NT2/D1 (cell line): ENCODE measurements around the gene DOK1.

Source experiments
- DNase-seq: peaks from one replicate; pipeline ENCODE4 v3.0.0-alpha.2; 2011; ENCODE audit warnings: low read depth, low spot score
- H3K27me3 ChIP-seq: 2 replicates; pipeline ENCODE4 v1.6.0; 2011; ENCODE audit warnings: mild to moderate bottlenecking; ENCODE audit not compliant: insufficient read length, insufficient read depth
- H3K36me3 ChIP-seq: 2 replicates; pipeline ENCODE4 v1.6.1; 2011; ENCODE audit warnings: mild to moderate bottlenecking, low read length, mixed read lengths; ENCODE audit not compliant: insufficient read depth, insufficient read length
- H3K4me1 ChIP-seq: 2 replicates; pipeline ENCODE4 v1.5.1; 2011; ENCODE audit not compliant: insufficient read depth, insufficient read length
- H3K4me3 ChIP-seq: 2 replicates; pipeline ENCODE4 v1.5.1; 2011; ENCODE audit warnings: low read depth; ENCODE audit not compliant: insufficient read length
- H3K9ac ChIP-seq: 2 replicates; pipeline ENCODE4 v1.6.0; 2011; ENCODE audit warnings: low read depth; ENCODE audit not compliant: insufficient read length
- H3K9me3 ChIP-seq: 2 replicates; pipeline ENCODE4 v1.5.1; 2011; ENCODE audit warnings: mild to moderate bottlenecking, low read length; ENCODE audit not compliant: insufficient read depth
- SUZ12 ChIP-seq: IDR thresholded peaks from 2 replicates; pipeline ENCODE4 v1.6.1; 2011; ENCODE audit not compliant: insufficient read length, insufficient read depth; ENCODE audit errors: extremely low read depth
- YY1 ChIP-seq: IDR thresholded peaks from 2 replicates; pipeline ENCODE4 v1.6.1; 2011; ENCODE audit not compliant: insufficient read length, insufficient read depth
- ZNF274 ChIP-seq: IDR thresholded peaks from 2 replicates; pipeline ENCODE4 v1.6.1; 2011; ENCODE audit warnings: mild to moderate bottlenecking, low read depth, low read length

DOK1 gene

DNA sequence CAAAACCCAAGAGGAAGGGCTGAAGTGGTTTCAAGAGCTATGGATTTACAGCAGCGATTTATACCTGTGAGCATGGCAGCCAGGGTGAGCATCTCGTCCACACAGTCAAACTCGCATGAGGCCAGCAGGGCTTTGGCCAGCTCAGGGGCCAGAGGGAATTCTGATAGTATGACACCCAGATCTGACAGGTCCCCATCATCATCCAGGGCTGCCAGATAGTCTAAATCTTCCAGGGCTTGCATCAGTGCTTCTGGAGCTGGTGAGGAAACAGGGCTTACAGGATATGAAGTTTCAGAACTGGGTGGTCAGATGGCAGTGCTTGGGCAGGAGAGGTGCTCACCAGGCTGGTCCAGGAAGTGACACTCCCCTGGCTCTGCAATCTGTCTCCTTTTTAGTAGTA, 32.0 kb upstream of the DOK1 start:
- Histone ChIP-seq H3K4me3 (no peak overlapping the region), H3K27me3 (peaks cover 7% of the 10 kb centered on the region), H3K9me3 (no peaks in the 10 kb centered on the region), H3K4me1 (no peaks in the 10 kb centered on the region), H3K36me3 (peaks cover 27% of the 10 kb centered on the region), H3K9ac (no peak overlapping the region)
- TF ChIP-seq YY1 (no peak), SUZ12 (no peak), ZNF274 (no peak)
- no peak for DNase-seq

- Histone ChIP-seq H3K36me3 (peaks cover 41% of the 10 kb centered on the region), H3K9ac (no peak overlapping the region), H3K4me3 (no peak overlapping the region), H3K4me1 (no peaks in the 10 kb centered on the region), H3K27me3 (peaks cover 7% of the 10 kb centered on the region), H3K9me3 (no peaks in the 10 kb centered on the region)
- no peak for DNase-seq
- TF ChIP-seq YY1 (no peak), SUZ12 (no peak), ZNF274 (no peak)
Observed at GRCh38 chr2:74524005-74524404, 30.5 kb upstream of the DOK1 start.

GRCh38 chr2:74524955-74525716, 29.4 kb upstream of the DOK1 start:
- no peak for DNase-seq
- H3K9ac ChIP-seq = no peak overlapping the region

DNA sequence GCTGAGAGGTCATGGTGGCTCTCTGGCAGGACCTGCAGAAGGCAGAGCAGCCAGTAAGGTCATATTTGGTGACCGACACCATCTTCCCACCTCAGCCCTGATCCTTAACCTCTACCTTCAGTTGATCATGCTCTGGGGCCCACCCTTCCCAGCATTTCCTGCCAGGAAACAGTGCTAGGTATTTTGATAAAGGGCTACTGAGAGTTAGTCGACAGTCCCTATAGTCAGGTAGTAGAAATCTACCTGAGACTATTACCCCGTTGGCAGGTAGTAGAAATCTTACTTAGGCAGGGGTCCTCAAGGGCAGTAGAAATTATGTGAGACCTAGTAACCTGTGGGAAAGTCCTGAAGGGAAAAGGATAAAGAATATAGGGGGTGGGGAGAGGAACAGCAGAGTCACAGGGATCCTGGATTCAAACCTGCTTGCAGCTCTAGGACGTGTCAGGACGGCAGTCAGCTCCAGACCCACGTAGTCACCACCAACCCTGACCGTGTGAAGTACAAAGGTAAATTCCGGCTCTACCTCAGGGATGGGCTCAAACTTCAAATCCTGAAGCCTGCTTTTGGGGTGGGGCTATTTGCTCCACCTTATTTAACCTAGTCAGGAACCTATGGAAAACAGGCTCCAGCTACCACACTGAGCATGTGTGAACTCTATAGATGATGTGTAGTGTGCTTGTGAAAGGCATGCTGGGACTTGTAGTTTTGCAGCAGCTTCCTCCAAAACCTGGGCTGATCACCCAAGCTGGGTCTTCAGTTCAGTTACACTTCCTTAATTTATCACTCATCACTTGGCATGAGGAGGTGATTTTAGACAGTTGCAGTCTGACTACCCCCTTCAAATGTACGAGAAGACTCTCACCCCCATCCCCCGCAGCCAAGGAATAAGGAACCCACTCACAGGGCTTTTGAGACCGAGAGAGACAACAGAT, 28.5 kb upstream of the DOK1 start, which contains the start of gene DQX1:
Gene DQX1, minus strand, starts transcription at position 515 of the 932 bp plus-strand sequence. Its CDS starts 502 bp downstream, at position 13.
- Histone ChIP-seq H3K27me3 (no peaks in the 10 kb centered on the region), H3K36me3 (peaks cover 44% of the 10 kb centered on the region), H3K4me3 (no peak within 1 kb of the TSS), H3K4me1 (no peaks in the 10 kb centered on the region), H3K9me3 (no peaks in the 10 kb centered on the region), H3K9ac (no peak within 1 kb of the TSS)
- no peak for DNase-seq
- TF ChIP-seq YY1 = no peak
- TF ChIP-seq SUZ12 = no peak
- TF ChIP-seq ZNF274 = no peak

More at GRCh38 chr2:74524955-74525716, 29.4 kb upstream of the DOK1 start:
- Histone ChIP-seq H3K36me3 (peaks cover 41% of the 10 kb centered on the region), H3K4me3 (no peak overlapping the region), H3K9me3 (no peaks in the 10 kb centered on the region), H3K4me1 (no peaks in the 10 kb centered on the region), H3K27me3 (no peaks in the 10 kb centered on the region)
- no peak for TF ChIP-seq SUZ12
- TF ChIP-seq ZNF274 = no peak

- Histone ChIP-seq H3K36me3 (peaks cover 51% of the 10 kb centered on the region), H3K9me3 (no peaks in the 10 kb centered on the region), H3K9ac (no peak overlapping the region), H3K27me3 (no peaks in the 10 kb centered on the region), H3K4me3 (no peak overlapping the region), H3K4me1 (no peaks in the 10 kb centered on the region)
- no peak for TF ChIP-seq SUZ12
- TF ChIP-seq ZNF274 = no peak
- no peak for TF ChIP-seq YY1
- no peak for DNase-seq
Observed at GRCh38 chr2:74526649-74527230, 27.8 kb upstream of the DOK1 start.

GRCh38 chr2:74527741-74528140, 26.8 kb upstream of the DOK1 start:
- Histone ChIP-seq H3K4me3 (no peak overlapping the region), H3K27me3 (no peaks in the 10 kb centered on the region), H3K36me3 (peaks cover 58% of the 10 kb centered on the region), H3K9me3 (no peaks in the 10 kb centered on the region), H3K4me1 (no peaks in the 10 kb centered on the region), H3K9ac (no peak overlapping the region)
- no peak for TF ChIP-seq SUZ12
- no peak for DNase-seq
